Activated naive CD4-positive, alpha-beta T cell treated with anti-CD3 and anti-CD28 coated beads, Interleukin-2, amount 50 U/mL, for 72 hours (primary cell): Measurements from ENCODE around the gene FRS2. TPM values are rescaled to one million over a fixed set of nuclear protein-coding genes. Genes with fewer than 3 reads are reported as not detected.

Experiments used
- ATAC-seq, 2 donors: fragments of 150-1000 bp; cut with Tn5 transposase; 2 replicates each; pipeline ENCODE4 v1.10.0; 2021; ENCODE audit warnings: mild to moderate bottlenecking in 2 of 2, moderate library complexity in 2 of 2
- DNase-seq, 2 donors: peaks; one replicate each; pipeline ENCODE4 v3.0.0; 2021 to 2022; ENCODE audit warnings: low spot score in 2 of 2
- H3K27ac Mint-ChIP-seq, 2 donors: one replicate each; pipeline ENCODE4 v1.8.0; 2022; ENCODE audit warnings: mild to moderate bottlenecking in 2 of 2, mixed read lengths in 2 of 2
- H3K36me3 Mint-ChIP-seq, 2 donors: one replicate each; pipeline ENCODE4 v1.8.0; 2022; ENCODE audit warnings: mixed read lengths in 2 of 2
- H3K9me3 Mint-ChIP-seq, 2 donors: one replicate each; pipeline ENCODE4 v1.8.0; 2022; ENCODE audit warnings: mixed read lengths in 2 of 2
- total RNA-seq, 2 donors: library from RNA; stranded (reverse); gene quantifications; one replicate each; pipeline ENCODE4 v1.2.3, GENCODE V29; 2022

FRS2 gene
- 10 to 100 TPM; 13.1 to 15.5 TPM for total RNA-seq

DNA sequence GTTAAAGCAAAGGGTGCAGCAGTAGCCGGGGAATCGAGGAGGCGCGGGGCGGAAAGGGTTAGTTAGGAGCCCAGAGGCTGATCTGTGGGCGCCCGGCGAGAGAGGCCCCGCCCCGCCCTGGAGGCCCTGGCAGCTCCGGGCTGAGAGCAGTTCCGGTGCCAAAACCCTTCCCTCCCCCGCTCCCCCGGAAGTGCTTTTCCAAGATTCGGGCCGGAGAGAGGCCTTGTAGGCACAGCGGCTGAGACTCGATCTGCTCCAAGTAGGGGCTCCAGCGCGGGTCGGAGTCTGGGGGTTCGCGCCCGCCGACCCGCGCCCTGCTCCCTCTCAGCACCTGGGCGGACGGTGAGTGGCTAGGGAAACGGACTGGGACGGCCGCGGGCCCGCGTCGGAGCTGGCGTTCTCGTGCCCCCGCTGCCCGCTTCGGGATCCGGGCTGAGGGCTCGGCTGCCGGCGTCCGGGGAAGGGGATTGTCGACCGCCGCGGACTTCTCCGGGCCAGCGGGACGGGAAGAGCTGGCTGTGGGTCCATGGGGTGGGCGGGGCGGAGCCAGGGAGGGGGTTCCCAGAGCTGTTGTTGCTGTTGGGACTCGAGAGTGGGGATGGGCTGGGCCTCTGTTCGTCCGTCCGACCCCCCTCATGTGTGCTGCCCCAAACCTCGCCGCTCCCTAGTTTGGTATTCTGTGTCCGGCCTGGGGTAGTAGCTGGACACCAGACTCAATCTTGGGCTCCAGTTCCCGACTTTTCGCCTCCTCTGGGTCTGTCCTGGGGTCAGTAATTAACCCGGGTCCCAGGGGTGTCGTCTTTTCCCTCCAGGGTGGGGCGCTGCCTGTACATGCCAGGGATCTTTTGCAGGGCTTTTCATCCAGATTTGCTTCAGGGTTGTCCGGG lies at the start of gene FRS2:
Gene FRS2 (plus strand): TSS at position 200 of the 887 bp plus-strand sequence. CDS start 98,643 bp downstream, outside the sequence.
- H3K36me3 Mint-ChIP-seq = peaks cover 0 to 4% of the 10 kb centered on the region in 2 donors
- ATAC-seq (peak; percentile 99), DNase-seq (peak; percentile 79 to 89)
- H3K9me3 Mint-ChIP-seq = no peaks in the 10 kb centered on the region
- peak within 1 kb of the TSS; percentile 97 to 98 for H3K27ac Mint-ChIP-seq

DNA sequence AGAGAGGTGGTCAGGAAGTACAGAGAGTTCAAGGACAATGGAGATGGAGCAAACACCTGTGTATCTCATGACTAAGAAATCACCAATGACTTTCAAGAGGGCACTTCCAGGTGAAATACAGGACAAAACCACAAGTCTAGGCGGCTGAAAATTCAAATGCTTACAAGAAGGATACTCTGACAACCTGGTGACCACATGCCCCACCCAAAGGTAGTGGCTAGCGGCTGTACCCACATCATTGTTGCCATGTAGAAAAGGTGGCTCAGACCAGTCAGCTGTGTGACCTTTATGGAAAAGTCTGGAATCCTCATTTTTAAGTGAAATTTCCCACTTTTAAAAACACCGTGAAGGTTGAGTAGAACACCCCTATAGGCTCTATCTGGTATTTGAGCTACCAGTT lies 48.6 kb upstream of the FRS2 start:
- H3K36me3 Mint-ChIP-seq = no peaks in the 10 kb centered on the region
- no peak for ATAC-seq
- DNase-seq = no peak
- no peaks in the 10 kb centered on the region for H3K9me3 Mint-ChIP-seq
- H3K27ac Mint-ChIP-seq = no peak overlapping the region

GRCh38 chr12:69423037-69423905 lies 46.9 kb upstream of the FRS2 start:
- no peak overlapping the region for H3K27ac Mint-ChIP-seq
- ATAC-seq = no peak
- H3K9me3 Mint-ChIP-seq = no peaks in the 10 kb centered on the region
- no peak for DNase-seq
- H3K36me3 Mint-ChIP-seq = no peaks in the 10 kb centered on the region

GRCh38 chr12:69425417-69425816 lies 44.8 kb upstream of the FRS2 start:
- H3K9me3 Mint-ChIP-seq = no peaks in the 10 kb centered on the region
- H3K27ac Mint-ChIP-seq = no peak overlapping the region
- ATAC-seq (no peak), DNase-seq (no peak)
- H3K36me3 Mint-ChIP-seq = no peaks in the 10 kb centered on the region

DNA sequence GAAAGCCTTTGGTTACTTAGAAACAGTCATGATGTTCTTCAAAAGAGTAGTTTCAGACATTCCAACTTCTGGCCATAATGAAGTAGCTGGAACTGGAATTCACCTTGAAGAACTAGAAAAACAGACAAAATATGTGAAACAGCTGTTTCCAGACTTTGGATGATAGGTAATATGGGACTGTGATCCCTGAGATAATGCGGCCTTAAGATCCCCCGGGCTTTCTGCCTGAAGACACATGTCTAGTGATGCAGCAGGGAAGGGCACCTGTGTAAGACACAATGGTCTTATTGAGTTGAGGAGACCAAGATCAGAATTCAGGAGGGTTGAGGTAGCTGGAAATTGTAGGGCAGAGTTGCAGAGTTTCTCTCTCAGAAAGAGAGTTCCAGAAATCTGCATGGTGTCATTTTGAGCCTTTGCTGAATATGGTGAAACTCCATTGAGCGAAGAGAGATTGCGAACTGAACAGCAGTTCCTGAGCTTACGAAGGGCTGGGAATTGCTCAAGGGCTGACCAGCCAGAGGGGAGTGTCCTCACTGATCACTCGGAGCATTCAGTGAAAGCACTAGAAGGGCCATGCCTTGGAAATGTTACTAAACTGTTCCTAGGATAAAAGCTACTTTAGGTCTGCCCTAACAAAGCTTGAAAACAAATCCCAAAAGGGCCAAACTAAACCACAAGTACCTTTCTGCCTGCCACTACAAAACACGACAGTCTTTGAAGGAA lies 41.7 kb upstream of the FRS2 start:
- no peak for DNase-seq
- no peaks in the 10 kb centered on the region for H3K36me3 Mint-ChIP-seq
- ATAC-seq = no peak
- no peaks in the 10 kb centered on the region for H3K9me3 Mint-ChIP-seq
- peak overlapping the region in 1 of 2 donors; percentile 46 for H3K27ac Mint-ChIP-seq

GRCh38 chr12:69430942-69431590 lies 39.1 kb upstream of the FRS2 start:
- Mint-ChIP-seq H3K27ac (peak overlapping the region in 1 of 2 donors; percentile 66), H3K36me3 (no peaks in the 10 kb centered on the region), H3K9me3 (no peaks in the 10 kb centered on the region)
- ATAC-seq (no peak), DNase-seq (no peak)

- DNase-seq (no peak), ATAC-seq (no peak)
- Mint-ChIP-seq H3K36me3 (no peaks in the 10 kb centered on the region), H3K9me3 (no peaks in the 10 kb centered on the region), H3K27ac (no peak overlapping the region)
These were observed 38.5 kb upstream of the FRS2 start for GRCh38 chr12:69431591-69432222.

DNA sequence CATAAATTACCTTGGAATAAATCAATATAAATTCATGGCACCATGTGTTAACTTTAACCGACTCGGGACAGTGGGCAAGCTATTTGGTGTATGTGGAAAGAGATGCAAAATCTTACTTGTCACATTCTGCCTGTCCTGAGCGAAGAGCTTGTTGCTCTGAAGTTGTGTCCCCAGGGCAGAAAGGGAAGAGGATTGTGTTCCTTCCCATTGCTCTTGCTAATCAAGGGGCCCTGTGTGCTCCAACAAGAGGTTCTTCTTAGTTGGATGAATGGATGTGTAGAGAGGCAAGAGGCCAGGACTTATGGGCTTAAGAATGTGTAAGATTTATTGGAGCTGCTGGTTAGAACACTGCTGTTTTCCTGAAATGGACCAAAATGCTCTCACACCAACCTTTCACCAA lies 36.5 kb upstream of the FRS2 start:
- DNase-seq (no peak), ATAC-seq (no peak)
- Mint-ChIP-seq H3K27ac (no peak overlapping the region), H3K36me3 (no peaks in the 10 kb centered on the region), H3K9me3 (no peaks in the 10 kb centered on the region)

DNA sequence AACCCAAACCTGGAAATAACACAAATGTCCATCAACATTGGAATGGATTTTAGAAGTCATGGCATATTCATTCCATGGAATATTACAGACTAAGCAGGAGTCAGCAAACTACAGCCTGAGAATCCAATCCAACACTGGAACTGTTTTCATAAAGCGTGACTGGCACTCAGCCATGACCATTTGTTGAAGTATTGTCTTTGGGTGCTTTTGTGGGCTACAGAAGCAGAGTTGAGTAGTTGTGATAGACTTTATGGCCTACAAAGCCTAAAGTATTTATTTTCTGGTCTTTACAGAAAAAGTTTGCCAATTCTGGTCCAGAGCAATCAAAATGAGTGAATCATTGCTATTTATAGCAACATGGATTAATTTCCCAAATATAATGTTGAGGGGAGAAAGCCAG lies 34.5 kb upstream of the FRS2 start:
- H3K9me3 Mint-ChIP-seq = no peaks in the 10 kb centered on the region
- H3K27ac Mint-ChIP-seq = no peak overlapping the region
- no peak for ATAC-seq
- DNase-seq = no peak
- no peaks in the 10 kb centered on the region for H3K36me3 Mint-ChIP-seq

DNA sequence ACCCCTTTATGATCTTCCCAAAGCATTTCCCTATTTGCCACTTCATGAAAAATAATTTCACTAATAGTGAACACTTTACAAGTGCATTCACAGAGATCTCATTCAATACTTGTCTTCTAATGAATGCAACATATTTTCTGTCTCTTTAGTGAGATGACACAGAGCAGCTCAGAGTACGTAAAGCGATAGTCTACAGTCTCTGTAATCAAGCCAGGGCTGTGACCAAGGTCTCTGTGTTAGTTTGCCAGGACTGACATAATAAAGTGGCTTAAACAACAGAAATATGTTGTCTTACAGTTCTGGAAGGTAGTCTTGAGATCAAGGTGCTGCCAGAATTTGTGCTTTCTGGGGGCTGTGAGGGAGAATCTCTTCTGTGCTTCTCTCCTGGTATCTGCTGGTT lies 33.1 kb upstream of the FRS2 start:
- H3K36me3 Mint-ChIP-seq = no peaks in the 10 kb centered on the region
- no peak overlapping the region for H3K27ac Mint-ChIP-seq
- DNase-seq (no peak), ATAC-seq (no peak)
- H3K9me3 Mint-ChIP-seq = no peaks in the 10 kb centered on the region

DNA sequence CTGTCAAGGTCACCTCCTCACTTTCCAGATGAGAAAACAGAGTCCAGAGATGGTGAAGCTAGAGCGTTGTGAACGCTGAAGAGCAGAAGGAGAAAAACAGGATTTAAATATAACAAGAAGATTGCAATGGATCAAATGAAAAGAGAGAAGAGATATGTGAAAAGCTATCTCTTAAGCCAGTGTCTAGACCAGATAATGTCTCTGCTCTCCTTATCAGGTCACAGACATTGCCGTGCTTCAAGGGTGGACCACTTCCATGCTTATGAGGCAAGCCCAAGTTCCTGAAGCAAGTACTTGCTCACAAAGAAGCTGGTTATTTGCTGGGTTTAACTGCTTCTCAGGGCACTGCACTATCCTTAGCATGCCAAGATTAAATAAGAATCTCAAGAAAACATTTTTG lies 31.6 kb upstream of the FRS2 start:
- H3K36me3 Mint-ChIP-seq = no peaks in the 10 kb centered on the region
- DNase-seq (no peak), ATAC-seq (no peak)
- H3K9me3 Mint-ChIP-seq = no peaks in the 10 kb centered on the region
- peak overlapping the region in 1 of 2 donors; percentile 62 for H3K27ac Mint-ChIP-seq

GRCh38 chr12:69440016-69440415 lies 30.2 kb upstream of the FRS2 start:
- Mint-ChIP-seq H3K36me3 (no peaks in the 10 kb centered on the region), H3K9me3 (no peaks in the 10 kb centered on the region), H3K27ac (no peak overlapping the region)
- no peak for ATAC-seq
- DNase-seq = no peak

DNA sequence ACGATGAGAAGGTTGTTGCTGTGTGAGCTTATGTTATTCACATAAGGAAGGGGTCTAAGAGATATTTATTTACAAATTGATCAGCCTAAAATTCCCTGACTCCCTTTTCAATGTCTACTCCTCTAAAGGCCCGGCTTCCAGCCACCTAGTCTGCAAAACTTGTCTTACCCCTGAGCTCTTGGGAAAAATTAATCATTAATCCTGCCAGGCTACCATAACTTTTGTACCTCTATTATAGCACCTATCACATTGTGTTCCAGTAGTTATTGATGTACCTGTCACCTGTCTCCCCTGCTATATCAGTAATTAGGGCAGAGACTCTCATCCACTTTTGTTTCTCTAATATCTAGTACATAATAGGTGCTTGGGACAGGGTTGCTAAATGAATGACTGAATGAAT lies 29.3 kb upstream of the FRS2 start:
- Mint-ChIP-seq H3K9me3 (no peaks in the 10 kb centered on the region), H3K27ac (no peak overlapping the region), H3K36me3 (no peaks in the 10 kb centered on the region)
- no peak for DNase-seq
- ATAC-seq = no peak

DNA sequence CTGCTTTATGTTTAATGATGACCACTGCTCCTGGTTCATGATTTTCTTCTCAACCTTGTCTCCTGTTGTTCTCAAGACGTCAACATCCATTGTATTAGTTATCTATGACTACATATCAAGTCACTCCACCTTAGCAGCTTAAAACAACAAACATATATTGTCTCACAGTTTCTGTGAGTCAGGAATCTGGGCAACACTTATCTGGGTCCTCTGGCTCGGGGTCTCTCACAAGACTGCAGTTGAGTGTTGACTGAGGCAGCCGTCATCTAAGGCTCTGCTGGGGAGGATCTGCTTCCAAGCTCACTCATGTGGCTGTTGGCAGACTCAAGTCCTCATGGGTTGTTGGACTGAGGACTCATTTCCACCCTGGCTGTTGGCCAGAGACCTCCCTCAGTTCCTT lies 27.3 kb upstream of the FRS2 start:
- Mint-ChIP-seq H3K36me3 (no peaks in the 10 kb centered on the region), H3K9me3 (no peaks in the 10 kb centered on the region), H3K27ac (no peak overlapping the region)
- no peak for ATAC-seq
- DNase-seq = no peak

DNA sequence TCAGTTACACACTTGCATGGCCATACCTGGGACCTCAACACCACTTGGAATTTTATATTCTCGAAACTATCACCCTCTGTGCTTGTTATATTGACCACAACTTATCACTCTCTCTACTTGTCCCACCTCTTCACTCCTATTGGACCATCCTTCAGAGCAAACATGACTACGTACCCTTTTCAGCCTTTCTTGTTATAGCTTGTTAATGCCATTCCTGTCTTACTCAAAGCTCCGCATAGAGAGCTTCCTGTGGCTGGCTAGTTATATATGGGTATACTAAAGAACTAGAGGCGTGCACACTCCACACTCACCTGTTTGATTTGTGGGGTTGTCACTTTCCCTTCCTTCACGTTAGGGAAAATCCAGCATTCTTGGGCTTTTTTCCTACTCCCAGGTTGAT lies 26.3 kb upstream of the FRS2 start:
- Mint-ChIP-seq H3K27ac (no peak overlapping the region), H3K9me3 (no peaks in the 10 kb centered on the region), H3K36me3 (no peaks in the 10 kb centered on the region)
- no peak for DNase-seq
- ATAC-seq = no peak

GRCh38 chr12:69447892-69448291 lies 22.3 kb upstream of the FRS2 start:
- H3K9me3 Mint-ChIP-seq = no peaks in the 10 kb centered on the region
- ATAC-seq (no peak), DNase-seq (no peak)
- H3K27ac Mint-ChIP-seq = no peak overlapping the region
- H3K36me3 Mint-ChIP-seq = no peaks in the 10 kb centered on the region
